IPS-18c (cell line): ENCODE results near the gene NMNAT2.
A peak's percentile ranks its signal among the peaks of the same experiment; 100 is the strongest.

Experiments
- H3K4me3 ChIP-seq: 2 replicates; pipeline ENCODE4 v1.7.0; 2013; ENCODE audit warnings: low read depth, mild to moderate bottlenecking, low read length, moderate library complexity; ENCODE audit not compliant: insufficient read depth
- H3K9me3 ChIP-seq: one replicate; pipeline ENCODE4 v1.6.1; 2013; ENCODE audit warnings: mild to moderate bottlenecking, low read length, moderate library complexity; ENCODE audit not compliant: control insufficient read depth, insufficient read depth

The NMNAT2 gene

DNA sequence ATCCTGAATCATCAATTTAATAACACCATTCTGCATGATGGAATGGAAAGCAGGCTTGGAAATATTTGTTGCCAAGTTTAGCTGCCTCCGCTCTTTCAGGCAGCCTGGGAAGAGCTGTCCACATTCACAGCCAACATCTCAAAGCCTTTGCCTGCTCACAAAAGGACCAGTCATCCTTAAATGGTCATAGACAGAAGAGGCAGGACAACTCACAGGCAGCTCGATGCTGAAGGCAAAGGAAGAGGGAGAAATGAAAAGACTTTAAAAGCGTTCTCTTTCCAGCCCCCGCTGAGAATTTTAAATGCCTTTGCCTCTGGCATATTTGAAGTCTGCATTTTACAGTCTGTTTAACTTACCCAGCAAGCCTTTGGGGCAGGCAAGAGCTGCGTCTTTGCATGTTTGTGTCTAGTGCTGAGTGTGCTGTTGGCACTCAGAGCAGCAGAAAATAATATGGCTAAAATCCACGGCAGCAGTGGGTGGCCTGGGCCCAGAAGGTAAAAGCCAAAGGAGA, 68.9 kb downstream of the NMNAT2 start:
- Histone ChIP-seq H3K4me3 (peak overlapping the region; percentile 11; the same call in 1 of the 2 replicates), H3K9me3 (peaks cover 4% of the 10 kb centered on the region)

DNA sequence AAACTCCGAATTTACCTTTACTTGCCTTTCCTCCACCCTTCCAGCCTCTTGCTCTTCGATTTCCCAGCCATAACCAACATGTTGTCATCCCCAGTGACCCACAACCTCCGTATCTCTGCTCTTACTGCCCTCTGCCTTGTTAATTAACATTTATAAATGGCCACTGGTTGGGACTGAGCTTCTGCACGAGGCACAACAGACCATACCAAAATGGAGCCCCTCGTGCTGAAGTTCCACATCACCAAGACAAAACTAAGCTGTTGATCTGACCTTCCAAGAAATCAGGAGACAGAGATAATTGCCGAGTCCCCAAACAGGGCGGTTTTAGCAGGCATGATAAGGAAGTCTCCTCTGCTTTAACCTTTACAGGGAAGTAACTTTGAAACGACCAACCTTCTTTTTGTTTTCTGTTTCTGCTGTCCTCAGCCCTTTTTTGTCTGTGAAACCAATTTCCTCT, 71.9 kb downstream of the NMNAT2 start:
- Histone ChIP-seq H3K9me3 (peaks cover 4% of the 10 kb centered on the region), H3K4me3 (no peak overlapping the region)

DNA sequence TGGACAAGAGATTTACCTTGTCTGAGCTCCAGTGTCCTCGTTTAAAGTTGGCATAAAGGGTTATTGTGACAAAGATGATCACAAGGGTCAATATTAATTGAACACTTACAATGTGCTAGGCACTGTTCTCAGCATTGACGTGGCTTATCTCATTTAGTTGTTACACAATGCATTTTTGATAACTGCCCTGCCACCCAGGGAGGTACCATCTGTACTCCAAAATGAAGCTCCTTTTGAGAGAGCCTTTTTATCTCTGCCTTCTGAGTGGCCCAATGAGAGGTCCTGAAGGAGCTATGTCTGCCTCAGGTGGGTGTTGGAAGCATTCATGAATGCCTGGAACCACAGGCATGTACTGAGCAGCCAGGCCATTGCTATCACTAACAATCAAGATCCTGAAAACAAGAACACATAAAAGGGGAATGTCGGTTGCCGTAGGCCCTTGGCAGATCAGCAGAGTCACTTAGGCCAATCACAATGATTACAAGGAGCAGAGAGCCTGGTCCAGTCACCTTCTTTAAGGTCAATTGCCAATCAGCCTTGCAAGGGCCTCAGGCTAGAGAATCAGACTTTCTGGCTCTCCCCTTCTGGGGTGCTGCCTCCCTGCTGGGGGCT, 78.5 kb downstream of the NMNAT2 start:
- Histone ChIP-seq H3K9me3 (peaks cover 3% of the 10 kb centered on the region), H3K4me3 (no peak overlapping the region)

DNA sequence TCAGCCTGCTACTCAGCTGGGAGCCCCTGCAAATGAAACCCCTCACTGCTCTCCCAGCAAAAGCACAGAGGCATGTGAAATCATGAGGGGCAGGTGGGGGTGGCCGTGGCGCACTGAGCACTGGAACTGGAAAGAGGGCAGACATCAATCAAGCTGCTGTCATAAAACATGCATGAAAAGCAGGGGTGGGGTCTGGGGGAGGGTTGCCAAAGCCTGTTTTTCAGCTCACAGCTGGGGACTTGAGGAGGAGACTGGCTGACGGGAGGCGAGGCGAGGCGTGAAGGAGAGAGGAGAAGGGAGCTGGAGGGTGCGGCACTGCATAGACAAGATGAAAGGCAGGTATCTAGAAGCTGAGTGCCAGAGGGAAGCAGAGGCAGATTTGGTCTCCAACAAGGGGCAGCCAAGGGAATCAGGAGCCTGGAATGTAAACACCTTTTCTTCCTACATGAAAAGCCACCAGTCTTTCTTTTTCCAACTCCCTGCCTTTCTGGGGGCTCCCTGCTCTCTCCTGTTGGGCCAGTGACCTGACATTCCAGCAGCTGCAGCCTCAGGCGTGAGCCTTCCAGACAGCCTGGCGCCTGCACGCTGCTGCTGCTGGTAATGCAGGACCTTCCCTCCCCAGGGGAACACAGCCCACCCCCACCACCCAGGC, 87.0 kb downstream of the NMNAT2 start:
- no peaks in the 10 kb centered on the region for H3K9me3 ChIP-seq
- peak overlapping the region; percentile 15; the same call in 1 of the 2 replicates for H3K4me3 ChIP-seq

DNA sequence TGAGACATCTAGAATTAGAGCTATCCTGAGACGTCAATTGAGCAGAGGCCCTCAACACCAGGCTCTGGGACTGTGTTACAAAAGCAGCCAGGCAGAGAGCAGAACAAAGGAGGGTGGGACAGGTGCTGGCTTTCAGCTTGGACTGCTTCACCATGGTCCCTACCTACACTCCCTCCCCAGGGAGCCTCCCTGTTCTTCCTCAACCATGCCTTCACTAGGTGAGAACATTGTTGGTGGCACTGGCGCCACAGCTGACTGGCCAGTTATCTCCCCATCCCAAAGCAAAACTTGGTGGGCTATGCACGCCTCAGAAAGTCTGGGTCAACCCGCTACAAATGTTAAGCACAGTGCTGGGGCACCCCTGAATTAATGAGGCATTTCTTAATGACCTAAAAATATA, 87.8 kb downstream of the NMNAT2 start:
- Histone ChIP-seq H3K9me3 (no peaks in the 10 kb centered on the region), H3K4me3 (no peak overlapping the region)

DNA sequence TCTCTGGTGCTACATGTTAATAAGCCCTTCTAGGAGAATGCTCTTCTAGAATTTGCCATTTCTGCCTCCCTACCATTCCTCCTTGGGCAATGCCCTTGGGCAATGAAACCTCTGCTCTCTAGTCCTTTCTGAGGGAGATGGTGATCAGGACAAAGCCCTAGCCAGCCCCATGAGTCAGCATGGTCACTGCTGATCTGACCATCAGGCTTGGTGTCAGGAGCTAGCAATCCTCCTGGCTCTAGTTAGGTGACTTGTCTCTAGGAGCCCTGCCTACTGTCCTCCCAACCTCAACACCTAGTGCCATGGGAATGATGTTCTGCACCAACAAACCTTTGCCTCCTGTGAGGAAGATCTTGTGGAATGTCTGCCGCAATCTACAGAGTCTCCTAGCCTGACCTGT, 89.8 kb downstream of the NMNAT2 start:
- no peak overlapping the region for H3K4me3 ChIP-seq

DNA sequence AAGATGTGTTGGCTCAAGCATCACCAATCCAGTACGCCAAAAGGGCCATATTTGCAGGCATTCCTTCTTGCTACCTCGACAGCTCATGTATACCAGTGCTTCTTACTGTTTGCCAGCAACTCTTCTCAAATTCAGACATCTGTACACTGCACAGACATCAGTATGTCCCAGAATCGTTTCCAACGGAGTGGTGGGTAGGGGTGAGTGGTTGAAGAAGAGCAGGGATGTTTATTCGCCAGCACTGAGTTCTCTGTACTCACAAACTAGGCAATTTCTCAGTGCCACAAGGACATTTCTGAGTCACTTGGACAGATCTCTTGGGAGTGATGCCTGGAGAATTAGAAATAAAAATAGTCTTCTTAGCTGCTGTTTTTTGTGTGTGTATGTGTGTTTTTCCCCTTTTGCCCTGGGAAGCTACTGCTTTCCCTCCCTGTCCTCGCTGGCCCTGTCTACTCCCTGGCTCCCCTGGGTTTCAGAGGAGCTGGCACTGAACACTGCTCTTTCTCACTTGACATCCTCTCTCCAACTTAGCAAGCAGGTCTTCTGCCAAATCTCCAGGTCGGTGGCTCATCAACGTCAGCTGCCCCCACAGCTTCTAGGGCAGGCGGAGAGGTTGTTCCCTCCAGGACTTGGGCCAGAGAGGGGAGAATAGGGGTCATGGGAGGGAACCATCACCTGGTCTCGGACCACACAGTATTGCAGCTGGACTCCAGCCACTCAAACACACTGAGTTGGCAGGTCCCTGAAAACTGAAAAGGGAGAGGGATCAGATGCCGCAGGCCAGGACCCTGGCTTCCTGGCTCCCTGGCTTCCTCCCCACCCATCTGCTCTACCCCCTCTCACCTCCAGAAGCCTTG, 90.5 kb downstream of the NMNAT2 start:
- Histone ChIP-seq H3K4me3 (no peak overlapping the region), H3K9me3 (no peaks in the 10 kb centered on the region)

More for the DNA sequence above, 89.8 kb downstream of the NMNAT2 start:
- no peaks in the 10 kb centered on the region for H3K9me3 ChIP-seq

DNA sequence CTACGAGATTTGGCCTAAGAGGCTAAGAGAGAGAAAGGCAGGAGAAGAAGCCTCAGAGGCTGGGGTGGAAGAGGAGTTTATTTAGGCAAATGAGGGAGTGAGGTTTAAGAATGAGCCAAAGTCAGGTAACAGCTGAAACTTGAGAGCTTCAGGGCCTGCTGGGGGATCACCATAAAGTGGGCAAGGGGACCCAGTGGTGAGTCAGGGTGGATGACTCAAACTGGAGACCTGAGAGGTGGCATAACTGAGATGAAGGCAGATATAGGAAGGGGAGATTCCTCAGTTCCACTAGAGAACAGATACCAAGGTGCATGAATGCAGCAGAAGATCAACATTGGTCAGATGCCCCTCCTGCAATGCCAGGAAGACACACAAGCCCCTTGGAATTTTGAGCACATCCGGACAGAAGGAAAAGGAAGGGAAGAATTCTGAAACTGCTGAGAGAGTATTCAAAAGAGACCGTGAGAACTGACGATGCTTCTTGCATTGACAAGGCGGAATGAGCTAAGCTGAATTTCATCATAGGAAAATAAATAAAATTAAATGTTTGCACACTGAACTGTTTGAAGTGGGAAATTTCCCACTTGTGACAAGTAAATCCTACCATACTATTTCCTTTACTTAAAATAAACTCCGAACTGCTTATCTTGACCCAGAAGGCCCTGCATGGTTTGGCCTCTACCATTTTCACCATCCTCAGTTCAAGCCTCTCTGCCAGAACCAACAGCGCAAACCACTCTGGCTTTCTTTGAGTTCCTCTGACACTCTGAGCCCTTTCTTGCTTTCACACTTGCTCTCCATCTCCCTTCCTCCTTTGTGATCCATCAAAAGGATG, 94.1 kb downstream of the NMNAT2 start:
- Histone ChIP-seq H3K4me3 (no peak overlapping the region), H3K9me3 (no peaks in the 10 kb centered on the region)

DNA sequence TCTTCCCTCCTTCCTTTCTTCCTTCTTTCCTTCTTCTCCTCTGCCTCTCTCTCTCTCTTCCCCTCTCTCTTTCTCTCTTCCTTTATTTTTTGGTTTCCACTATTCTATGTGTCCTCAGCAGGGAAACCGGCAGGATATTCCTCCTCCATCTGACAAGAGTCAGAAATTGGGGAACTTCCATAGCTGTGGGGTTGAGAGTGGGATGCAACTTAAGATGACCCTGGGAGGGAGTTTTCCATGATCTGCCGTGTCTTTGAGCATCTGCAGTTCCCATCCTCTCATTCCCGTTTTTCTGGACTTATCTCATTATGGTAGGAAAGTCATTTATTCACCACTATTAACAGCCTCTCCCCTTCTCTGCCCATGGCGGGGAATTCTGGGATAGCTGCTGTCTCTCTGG, 98.6 kb downstream of the NMNAT2 start:
- H3K9me3 ChIP-seq, result no peaks in the 10 kb centered on the region
- no peak overlapping the region for H3K4me3 ChIP-seq

DNA sequence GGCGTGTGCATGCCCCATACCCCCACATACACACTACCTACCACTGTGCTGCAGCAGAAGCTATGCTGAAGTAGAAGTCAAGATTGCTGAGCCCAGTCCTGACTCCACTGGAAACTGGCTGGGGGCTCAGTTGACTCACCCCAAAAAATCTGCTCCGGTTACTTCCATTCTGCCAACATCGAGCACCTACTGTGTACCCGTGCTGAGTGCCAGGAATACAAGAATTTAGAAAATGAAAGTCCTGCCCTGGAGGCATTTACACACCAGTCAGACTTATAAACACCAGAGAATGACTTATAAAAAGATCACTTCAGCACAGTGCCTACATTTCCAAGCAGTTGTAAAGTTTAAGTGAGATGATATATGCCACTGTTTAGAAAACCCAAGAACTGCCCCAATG, 99.1 kb downstream of the NMNAT2 start:
- Histone ChIP-seq H3K9me3 (no peaks in the 10 kb centered on the region), H3K4me3 (no peak overlapping the region)

DNA sequence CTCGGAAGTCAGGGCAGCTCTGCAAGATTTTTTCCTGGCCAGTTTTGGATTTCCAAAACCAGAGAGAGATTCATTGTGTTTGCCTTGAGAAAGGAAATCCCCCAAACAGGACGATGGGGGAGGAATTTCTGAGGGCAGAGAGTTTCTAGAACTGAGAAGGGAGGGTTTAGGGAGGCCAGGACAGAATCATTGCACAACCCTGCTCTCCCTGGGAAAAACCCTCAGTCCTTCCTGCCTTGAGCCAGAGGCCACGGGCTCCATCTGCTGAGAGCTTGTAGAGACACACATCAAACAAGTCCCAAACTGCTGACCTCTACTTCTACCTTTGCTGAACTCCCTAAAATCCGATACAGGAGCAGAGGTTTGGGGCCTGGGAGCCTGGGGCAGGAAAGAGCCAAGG, 99.7 kb downstream of the NMNAT2 start:
- H3K4me3 ChIP-seq, result no peak overlapping the region
- H3K9me3 ChIP-seq, result no peaks in the 10 kb centered on the region

DNA sequence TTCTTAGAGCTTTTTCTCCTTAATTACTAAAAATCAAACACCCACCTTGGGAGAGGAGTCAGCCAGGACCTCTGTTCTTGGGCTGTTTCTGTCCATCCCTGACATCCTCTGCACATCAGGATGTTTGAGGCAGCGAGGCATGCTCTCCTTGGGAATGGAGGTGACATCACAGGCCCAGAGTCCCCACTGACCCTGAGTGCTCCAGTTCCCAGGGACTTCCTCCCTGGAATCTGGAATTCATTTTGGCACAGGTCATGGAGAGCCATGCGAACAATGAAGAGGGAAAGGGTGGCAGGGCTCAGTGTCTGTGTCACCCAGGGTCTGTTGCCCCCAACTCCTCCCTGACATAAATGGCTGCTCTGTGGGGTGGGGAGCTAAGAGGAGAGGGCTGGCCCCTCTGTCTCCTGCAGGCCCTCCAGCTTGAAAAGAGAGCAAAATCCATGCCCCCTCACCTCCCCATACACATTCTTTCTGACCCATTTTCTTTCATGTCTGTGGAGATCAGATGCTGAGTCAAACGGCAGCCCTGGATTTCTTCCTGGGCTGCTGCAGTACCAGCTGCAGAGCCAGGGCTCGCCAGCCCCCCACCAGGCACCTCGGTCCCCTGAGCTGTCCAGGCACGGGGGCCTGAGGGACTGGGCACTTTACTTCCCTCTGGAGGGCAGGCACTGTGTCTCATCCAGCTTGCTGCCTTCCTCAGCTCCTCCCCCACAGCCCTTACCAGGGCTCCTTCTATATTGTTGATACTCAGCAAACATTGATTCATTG, 102.0 kb downstream of the NMNAT2 start:
- Histone ChIP-seq H3K9me3 (no peaks in the 10 kb centered on the region), H3K4me3 (no peak overlapping the region)

DNA sequence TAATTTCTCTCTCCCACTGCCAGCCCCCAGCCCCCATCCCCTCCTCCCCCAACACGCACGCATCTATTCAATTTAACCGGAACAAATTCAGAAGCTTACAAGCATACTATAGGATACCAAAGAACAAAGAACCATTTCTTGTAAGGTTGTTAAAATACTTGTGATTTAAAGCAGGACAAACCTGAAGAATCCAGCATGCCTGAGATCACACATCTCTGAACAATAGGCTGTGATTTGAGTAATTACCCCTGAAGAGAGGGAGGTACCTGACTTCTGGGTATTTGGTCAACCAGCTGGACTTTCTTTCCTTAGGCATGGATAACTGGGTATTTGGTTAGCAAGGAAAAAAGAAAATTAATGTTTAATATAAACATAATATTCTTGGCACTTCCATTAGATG, 105.1 kb downstream of the NMNAT2 start:
- Histone ChIP-seq H3K9me3 (no peaks in the 10 kb centered on the region), H3K4me3 (no peak overlapping the region)

DNA sequence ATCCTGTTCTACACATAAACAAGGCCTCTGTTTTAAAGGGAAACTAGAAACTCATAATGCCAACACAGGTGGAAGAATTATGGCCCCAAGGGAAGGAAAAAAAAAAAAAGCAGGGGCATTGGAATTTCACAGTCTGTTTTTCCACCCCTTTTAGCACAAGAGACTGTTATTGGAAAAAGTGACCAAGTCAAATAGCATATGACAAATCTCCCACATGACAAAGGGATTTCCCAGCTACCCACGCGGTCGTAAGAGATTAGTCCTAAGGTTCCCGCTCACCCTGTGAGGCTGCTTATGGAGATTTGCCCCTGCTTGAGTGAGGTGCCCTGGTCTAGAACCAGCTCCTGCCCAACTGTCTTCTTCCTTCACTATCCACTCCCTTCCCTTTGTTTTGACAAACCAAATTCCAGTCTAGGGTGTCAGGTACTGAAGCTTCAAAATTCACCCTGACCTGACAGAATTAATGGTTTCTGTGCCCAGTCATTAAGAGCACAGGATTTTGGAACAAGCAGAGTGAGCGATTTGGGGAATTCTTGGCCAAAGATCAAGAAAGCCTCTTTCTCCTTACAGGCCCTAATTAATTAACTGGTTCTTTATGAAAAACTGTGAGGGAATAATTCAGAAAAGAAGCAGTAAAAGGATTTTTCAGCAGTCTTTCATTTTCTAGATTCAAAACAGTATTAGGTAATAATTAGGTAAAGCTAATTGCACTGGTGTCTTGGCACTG, 107.3 kb downstream of the NMNAT2 start:
- no peak overlapping the region for H3K4me3 ChIP-seq
- H3K9me3 ChIP-seq, result no peaks in the 10 kb centered on the region

DNA sequence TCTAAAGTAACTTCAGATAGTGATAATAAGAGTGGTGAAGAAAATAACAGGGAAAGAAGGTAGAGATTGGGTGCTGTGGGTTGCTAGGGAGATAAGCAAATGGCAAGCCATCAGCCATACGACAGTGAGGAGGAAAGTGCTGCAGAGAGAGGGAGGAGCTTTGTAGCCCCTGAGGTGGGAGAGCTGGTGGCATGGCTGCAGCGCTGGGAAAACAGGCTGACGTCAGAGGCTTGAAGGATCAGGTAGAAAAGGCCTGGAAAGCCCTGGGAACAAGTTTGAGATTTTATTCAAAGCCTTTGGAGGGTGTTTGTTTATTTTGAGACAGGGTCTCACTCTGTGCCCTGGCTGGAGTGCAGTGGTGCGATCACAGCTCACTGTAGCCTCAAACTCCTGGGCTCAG, 109.5 kb downstream of the NMNAT2 start:
- Histone ChIP-seq H3K9me3 (no peaks in the 10 kb centered on the region), H3K4me3 (no peak overlapping the region)
